GM12801 (cell line): Measurements from ENCODE around the gene PPM1E.

ENCODE experiments used
- TF ChIP-seq, protein P1 (sequence below): IDR thresholded peaks from one replicate; pipeline ENCODE4 v1.5.1; 2011; ENCODE audit warnings: control low read depth; ENCODE audit not compliant: insufficient read length; ENCODE audit errors: extremely low read depth

The PPM1E gene

DNA sequence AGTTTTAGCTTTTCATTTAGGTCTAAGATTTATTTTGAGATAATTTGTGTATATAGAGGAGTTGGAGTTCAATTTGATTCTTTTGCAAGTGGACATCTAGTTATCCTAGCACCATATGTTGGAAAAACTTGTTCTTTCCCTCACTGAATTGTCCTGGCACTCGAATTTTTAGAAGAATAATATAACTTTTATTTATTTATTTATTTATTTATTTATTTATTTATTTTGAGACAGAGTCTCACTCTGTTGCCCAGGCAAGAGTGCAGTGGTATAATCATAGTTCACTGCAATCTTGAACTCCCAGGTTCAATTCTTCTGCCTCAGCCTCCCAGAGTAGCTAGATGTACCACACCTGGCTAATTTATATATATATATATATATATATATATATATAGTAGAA, 29.4 kb downstream of the PPM1E start:
- TF ChIP-seq, protein P1, sequence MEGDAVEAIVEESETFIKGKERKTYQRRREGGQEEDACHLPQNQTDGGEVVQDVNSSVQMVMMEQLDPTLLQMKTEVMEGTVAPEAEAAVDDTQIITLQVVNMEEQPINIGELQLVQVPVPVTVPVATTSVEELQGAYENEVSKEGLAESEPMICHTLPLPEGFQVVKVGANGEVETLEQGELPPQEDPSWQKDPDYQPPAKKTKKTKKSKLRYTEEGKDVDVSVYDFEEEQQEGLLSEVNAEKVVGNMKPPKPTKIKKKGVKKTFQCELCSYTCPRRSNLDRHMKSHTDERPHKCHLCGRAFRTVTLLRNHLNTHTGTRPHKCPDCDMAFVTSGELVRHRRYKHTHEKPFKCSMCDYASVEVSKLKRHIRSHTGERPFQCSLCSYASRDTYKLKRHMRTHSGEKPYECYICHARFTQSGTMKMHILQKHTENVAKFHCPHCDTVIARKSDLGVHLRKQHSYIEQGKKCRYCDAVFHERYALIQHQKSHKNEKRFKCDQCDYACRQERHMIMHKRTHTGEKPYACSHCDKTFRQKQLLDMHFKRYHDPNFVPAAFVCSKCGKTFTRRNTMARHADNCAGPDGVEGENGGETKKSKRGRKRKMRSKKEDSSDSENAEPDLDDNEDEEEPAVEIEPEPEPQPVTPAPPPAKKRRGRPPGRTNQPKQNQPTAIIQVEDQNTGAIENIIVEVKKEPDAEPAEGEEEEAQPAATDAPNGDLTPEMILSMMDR, result no peak

- TF ChIP-seq, protein P1, result no peak
Observed at GRCh38 chr17:58786586-58787295, 31.1 kb downstream of the PPM1E start.

GRCh38 chr17:58788199-58788598, 32.5 kb downstream of the PPM1E start:
- TF ChIP-seq, protein P1, result no peak

- TF ChIP-seq, protein P1, result no peak
Observed at GRCh38 chr17:58789160-58789559, 33.5 kb downstream of the PPM1E start.

DNA sequence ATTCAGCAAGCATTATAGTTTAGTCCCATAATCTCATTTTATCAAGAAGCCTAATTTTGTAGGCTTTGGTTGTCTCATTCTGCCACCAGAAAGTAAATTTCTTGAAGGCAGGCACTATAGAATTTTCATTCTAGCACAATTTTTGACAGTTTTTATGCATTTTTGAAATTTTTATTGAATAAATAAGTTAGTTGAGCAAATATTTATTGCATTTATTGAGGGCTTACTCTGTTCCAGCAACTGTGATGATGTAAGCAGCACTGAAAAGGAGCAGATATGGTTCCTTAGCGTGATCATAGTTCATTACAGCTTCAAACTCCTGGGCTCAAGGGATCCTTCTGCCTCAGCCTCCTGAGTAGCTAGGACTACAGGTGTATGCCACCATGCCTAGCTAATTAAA, 34.2 kb downstream of the PPM1E start:
- TF ChIP-seq, protein P1, result no peak

DNA sequence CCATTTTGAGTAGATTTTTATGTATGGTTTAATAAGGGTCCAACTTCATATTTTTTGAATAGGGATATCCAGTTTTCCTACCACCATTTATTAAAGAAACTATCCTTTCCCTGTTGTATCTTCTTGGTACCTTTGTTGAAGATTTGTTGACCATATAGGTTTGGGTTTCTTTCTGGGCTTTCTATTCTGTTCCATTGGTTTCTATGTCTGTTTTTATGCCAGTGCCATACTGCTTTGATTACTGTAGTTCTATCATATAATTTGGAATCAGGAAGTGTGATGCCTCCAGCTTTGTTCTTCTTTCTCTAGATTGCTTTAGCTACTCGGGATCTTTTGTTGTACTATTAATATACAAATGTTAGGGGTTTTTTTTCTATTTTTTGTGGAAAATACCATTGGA, 46.5 kb downstream of the PPM1E start:
- TF ChIP-seq, protein P1, result no peak

- TF ChIP-seq, protein P1, result no peak
Observed at GRCh38 chr17:58806046-58806445, 50.4 kb downstream of the PPM1E start.
